A673 (cell line): ENCODE measurements around the gene ATP10B. TPM values are rescaled to one million over a fixed set of nuclear protein-coding genes. Genes with fewer than 3 reads are reported as not detected.

Experiments
- BruUV-seq: library from RNA; stranded (reverse); fragments of 400-500 nt; replicated peaks from 2 replicates; lab custom pipeline; 2021; lab: Mats Ljungman, UMichigan
- CTCF ChIA-PET: fragments of 300-600 bp; sonication (Branson Sonifier 250); formaldehyde crosslinking; loops from one replicate; lab custom pipeline; 2022; ENCODE audit warnings: antibody characterized with exemption; lab: Charles Lee
- POLR2A ChIA-PET: fragments of 300-600 bp; sonication (Branson Sonifier 250); formaldehyde crosslinking; loops from one replicate; lab custom pipeline; 2022; ENCODE audit warnings: antibody characterized with exemption; ENCODE audit not compliant: low non-redundant PET; lab: Charles Lee
- DNase-seq: peaks from one replicate; pipeline ENCODE4 v3.0.0-alpha.2; 2015; ENCODE audit warnings: low spot score
- H3K27ac ChIP-seq: fragments of 200-600 bp; sonication (generic); 2 replicates; pipeline ENCODE4 v1.5.1; 2016; ENCODE audit warnings: mixed run types, low read depth, mild to moderate bottlenecking, mixed read lengths, antibody characterized with exemption, low read length; ENCODE audit not compliant: poor library complexity, severe bottlenecking
- H3K27me3 ChIP-seq: fragments of 200-600 bp; sonication (generic); replicated peaks from 2 replicates; pipeline ENCODE4 v1.6.1; 2017; ENCODE audit warnings: mixed run types, low read depth, mild to moderate bottlenecking, mixed read lengths, antibody characterized with exemption, low read length; ENCODE audit not compliant: insufficient read depth, poor library complexity
- H3K36me3 ChIP-seq: fragments of 200-600 bp; sonication (generic); 2 replicates; pipeline ENCODE4 v1.6.1; 2016; ENCODE audit warnings: mixed run types, mild to moderate bottlenecking, mixed read lengths, antibody characterized with exemption, low read length; ENCODE audit not compliant: insufficient read depth, poor library complexity, severe bottlenecking
- H3K4me1 ChIP-seq: fragments of 200-600 bp; sonication (generic); 2 replicates; pipeline ENCODE4 v1.6.1; 2017; ENCODE audit warnings: mixed run types, mild to moderate bottlenecking, mixed read lengths, antibody characterized with exemption, low read length; ENCODE audit not compliant: insufficient read depth, poor library complexity, severe bottlenecking
- H3K4me3 ChIP-seq: fragments of 200-600 bp; sonication (generic); 2 replicates; pipeline ENCODE4 v1.5.1; 2016; ENCODE audit warnings: low read depth, mixed run types, mild to moderate bottlenecking, mixed read lengths, low read length; ENCODE audit not compliant: poor library complexity, severe bottlenecking
- H3K9me3 ChIP-seq: fragments of 200-600 bp; sonication (generic); 2 replicates; pipeline ENCODE4 v1.6.1; 2016; ENCODE audit warnings: mixed run types, low read depth, mild to moderate bottlenecking, mixed read lengths, antibody characterized with exemption, low read length; ENCODE audit not compliant: poor library complexity, severe bottlenecking
- CTCF ChIP-seq: fragments of 300-800, 200-600 bp; sonication (generic); conservative IDR thresholded peaks from 2 replicates; pipeline ENCODE4 v1.5.1; 2017; ENCODE audit warnings: low read depth, mild to moderate bottlenecking, antibody characterized with exemption, low read length, moderate library complexity, mixed read lengths
- EZH2 ChIP-seq: fragments of 200-600 bp; sonication (generic); IDR thresholded peaks from 2 replicates; pipeline ENCODE4 v1.6.1; 2017; ENCODE audit warnings: borderline replicate concordance, low read depth, mild to moderate bottlenecking, mixed read lengths, antibody characterized with exemption, low read length; ENCODE audit not compliant: poor library complexity, severe bottlenecking
- intact Hi-C: fragments of 100-400 bp; cut with micrococcal nuclease; formaldehyde crosslinking; loops from one replicate; pipeline ENCODE4 v1.10.0; 2022; ENCODE audit not compliant: unreplicated experiment
- total RNA-seq: library from RNA; stranded (reverse); gene quantifications from 2 replicates; pipeline ENCODE4 v1.2.3, GENCODE V29; 2021

The ATP10B gene
- total RNA-seq, 1 experiment from 2014 or later = not detected

GRCh38 chr5:160649304-160649703 is 202.7 kb downstream of the ATP10B start:
- ChIA-PET POLR2A (no interaction called here), CTCF (no interaction called here)
- no peak overlapping the region for H3K4me3 ChIP-seq
- no peaks in the 10 kb centered on the region for H3K9me3 ChIP-seq
- TF ChIP-seq EZH2 (no peak), CTCF (peak; percentile 43; the same call in 1 of the 2 replicates)
- no TSS peak for BruUV-seq
- H3K4me1 ChIP-seq = no peaks in the 10 kb centered on the region
- DNase-seq = peak; percentile 7
- H3K27ac ChIP-seq = no peak overlapping the region
- no peaks in the 10 kb centered on the region for H3K36me3 ChIP-seq
- peaks cover 6% of the 10 kb centered on the region for H3K27me3 ChIP-seq
- intact Hi-C loops = no loop called here

- CTCF ChIA-PET = no interaction called here
- no peak for TF ChIP-seq EZH2
- TF ChIP-seq CTCF = no peak
- BruUV-seq = no TSS peak
- no peak for DNase-seq
- Histone ChIP-seq H3K36me3 (no peaks in the 10 kb centered on the region), H3K27ac (no peak overlapping the region), H3K27me3 (peaks cover 25% of the 10 kb centered on the region), H3K4me1 (no peaks in the 10 kb centered on the region), H3K9me3 (no peaks in the 10 kb centered on the region), H3K4me3 (no peak overlapping the region)
- POLR2A ChIA-PET = no interaction called here
- intact Hi-C loops = no loop called here
Observed at GRCh38 chr5:160646033-160646432, 206.0 kb downstream of the ATP10B start.

- Histone ChIP-seq H3K4me1 (no peaks in the 10 kb centered on the region), H3K27me3 (peaks cover 41% of the 10 kb centered on the region), H3K4me3 (no peak overlapping the region), H3K27ac (no peak overlapping the region), H3K36me3 (no peaks in the 10 kb centered on the region), H3K9me3 (no peaks in the 10 kb centered on the region)
- CTCF ChIA-PET = no interaction called here
- BruUV-seq = no TSS peak
- intact Hi-C loops = no loop called here
- TF ChIP-seq CTCF (no peak), EZH2 (no peak)
- no peak for DNase-seq
- POLR2A ChIA-PET = no interaction called here
Observed at GRCh38 chr5:160643616-160644240, 208.3 kb downstream of the ATP10B start.
